KBM-7 (cell line): ENCODE measurements around the gene CCDC134.

ENCODE experiments used
- DNase-seq: peaks from one replicate; pipeline ENCODE4 v3.0.0-alpha.2; 2015
- in situ Hi-C: fragments of 300-500 bp; cut with MboI; formaldehyde crosslinking; loops from 2 replicates; pipeline ENCODE4 v1.14.3; 2020; ENCODE audit warnings: low sequenced_read_pairs, low pct_unique_long_range_greater_than_20kb, mixed read lengths

Gene CCDC134

DNA sequence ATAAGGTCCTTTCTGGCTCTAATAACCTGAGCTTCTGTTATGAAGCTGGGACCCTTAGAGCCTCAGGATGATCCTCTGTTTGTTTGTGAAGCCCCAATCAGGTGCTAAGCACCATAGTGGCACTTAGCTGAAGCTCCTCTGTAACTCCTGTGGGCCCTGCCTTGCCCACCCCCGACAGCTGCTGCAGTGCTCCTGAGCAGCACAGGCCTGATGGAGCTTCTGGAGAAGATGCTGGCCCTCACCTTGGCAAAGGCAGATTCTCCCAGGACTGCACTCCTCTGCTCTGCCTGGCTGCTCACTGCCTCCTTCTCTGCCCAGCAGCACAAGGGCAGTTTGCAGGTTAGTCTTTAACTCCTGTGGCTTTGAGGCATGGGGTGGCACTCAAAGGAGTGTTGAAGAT, 19.0 kb upstream of the CCDC134 start:
- no peak for DNase-seq
- in situ Hi-C loops, result no loop called here

DNA sequence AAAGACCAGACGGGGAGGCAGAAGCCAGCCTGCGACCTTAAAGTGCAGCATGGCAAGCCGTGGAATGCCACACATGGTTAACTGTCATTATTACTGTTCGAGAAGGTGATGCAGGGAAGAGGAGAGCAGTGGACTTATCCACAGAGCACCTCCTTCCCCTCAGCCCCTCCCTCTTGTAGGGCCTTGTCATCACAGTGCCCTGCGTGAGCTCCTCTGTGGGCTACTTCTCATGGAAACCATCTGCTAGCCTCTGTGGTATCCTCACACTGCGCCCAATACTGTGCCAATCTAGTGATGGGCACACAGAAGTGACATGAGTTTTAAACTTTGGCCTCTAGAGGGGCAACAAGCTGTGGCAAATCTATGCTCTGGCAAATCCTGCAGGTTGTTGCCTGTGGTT, 18.2 kb upstream of the CCDC134 start:
- in situ Hi-C loops, result no loop called here
- DNase-seq, result no peak

DNA sequence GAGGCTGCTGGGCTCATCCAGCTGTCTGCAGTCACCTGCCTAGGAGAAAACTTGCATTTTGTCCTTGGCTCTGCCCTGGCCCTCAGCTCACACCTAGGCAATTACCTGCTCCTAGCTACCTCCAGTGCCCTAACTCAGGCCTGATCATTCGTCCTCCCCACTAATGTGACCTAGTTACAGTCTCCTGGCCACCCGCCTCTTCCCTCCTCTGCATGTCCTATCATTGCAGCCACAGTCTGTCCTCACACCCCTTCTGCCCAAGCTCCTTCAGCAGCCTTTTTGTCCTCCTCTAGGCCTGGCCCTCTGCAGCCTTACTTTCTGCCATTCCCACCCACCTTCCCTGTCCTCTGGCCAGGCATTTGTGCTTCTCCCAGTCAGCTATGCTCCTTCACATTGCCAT, 17.7 kb upstream of the CCDC134 start:
- no peak for DNase-seq
- in situ Hi-C loops, result no loop called here

DNA sequence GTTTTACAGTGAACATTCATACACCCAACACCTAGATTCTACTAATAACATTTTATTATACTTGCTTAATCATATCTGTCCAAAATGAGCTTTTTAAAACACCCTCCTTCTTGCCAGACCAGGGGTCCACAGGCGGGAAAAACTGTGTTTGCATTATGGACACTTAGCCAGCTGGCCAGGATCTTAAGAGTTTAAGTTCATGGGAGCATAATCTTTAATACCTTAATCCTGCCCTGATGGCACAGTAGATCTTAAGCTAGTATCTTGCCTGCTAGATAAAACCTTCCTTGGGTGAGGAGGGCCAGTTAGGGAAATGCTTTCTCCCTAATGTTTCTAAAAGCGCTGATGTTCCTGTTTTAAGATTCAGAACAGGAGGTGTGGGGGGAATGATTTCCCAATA, 13.1 kb upstream of the CCDC134 start:
- in situ Hi-C loops, result no loop called here
- no peak for DNase-seq

DNA sequence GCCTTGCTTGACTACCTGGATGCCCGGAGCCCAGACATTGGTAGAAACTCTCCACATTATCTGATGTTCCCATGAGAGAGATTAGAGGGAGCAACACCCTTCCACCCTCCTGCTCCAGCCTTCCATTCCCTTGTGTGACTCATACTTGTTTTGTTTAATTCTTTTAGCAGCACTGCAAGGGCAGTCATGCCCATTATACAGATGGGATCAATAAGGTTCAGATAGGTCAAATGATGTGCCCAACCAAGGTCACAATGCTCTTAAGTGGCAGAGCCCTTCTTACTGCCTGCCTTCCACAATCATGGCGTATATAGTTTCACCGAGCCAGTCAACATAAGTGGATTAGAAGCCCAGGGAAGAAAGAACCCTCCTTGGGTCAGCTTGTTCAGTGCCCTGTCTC, 6.6 kb upstream of the CCDC134 start:
- in situ Hi-C loops, result no loop called here
- no peak for DNase-seq

DNA sequence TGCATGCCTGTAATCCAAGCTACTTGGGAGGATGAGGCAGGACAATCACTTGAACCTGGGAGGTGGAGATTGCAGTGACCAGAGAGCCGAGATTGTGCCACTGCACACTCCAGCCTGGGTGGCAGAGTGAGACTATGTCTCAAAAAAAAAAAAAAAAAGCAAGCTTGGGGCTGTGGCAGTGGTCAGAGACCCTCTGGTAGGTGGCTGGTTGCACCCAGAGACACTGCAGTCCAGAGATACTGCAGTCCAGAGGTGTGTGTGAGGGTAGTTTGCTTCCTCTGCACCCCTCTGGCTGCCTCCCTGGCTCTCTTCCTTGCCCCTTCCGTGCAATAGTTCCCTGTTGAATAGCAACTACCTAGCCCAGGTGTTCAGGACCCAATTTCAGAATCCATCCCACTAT, 1.7 kb upstream of the CCDC134 start:
- DNase-seq, result no peak
- in situ Hi-C loops, result no loop called here

DNA sequence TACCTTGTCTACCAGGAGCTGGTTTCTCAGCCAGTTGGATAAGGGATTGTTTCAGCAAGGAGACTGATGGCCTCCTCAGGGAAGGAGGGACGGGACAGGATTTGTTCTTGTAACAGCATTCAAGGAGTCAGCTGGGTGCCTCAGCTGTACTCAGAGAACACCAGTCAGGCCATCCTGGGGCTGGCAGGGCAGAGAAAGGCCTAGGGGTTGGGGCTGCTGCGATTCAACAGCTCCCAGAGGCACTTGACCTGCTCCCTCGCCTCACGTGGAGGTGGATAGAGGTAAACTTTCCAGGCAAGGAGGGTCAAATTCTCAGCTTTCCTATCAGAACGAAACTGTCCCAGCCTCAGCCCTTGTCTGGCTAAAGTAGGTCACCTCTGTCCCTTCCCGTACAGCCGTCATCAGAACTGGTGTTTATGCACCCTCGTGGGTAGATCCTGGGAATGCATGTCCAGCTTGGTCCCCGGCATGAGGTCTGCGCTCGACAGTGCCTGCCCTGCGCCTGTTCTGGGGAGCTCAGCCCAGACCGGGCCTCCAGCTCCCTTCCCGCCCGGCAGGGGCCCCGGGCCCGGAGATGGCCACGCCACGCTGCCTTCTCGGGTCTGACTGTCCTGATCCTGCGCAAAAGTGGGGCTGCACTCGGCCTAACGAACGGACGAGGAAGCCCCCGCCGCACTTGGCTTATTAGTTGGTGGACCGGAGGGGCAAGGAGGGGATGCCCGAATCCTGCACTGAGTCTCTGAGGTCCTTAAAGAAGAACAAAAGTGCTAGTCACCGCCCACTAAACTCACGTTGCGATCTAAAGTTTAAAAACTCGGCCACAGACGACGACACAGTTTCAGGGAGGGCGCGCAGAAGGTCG, 762 bp upstream of the CCDC134 start:
- DNase-seq, result no peak
- in situ Hi-C loops, result no loop called here

DNA sequence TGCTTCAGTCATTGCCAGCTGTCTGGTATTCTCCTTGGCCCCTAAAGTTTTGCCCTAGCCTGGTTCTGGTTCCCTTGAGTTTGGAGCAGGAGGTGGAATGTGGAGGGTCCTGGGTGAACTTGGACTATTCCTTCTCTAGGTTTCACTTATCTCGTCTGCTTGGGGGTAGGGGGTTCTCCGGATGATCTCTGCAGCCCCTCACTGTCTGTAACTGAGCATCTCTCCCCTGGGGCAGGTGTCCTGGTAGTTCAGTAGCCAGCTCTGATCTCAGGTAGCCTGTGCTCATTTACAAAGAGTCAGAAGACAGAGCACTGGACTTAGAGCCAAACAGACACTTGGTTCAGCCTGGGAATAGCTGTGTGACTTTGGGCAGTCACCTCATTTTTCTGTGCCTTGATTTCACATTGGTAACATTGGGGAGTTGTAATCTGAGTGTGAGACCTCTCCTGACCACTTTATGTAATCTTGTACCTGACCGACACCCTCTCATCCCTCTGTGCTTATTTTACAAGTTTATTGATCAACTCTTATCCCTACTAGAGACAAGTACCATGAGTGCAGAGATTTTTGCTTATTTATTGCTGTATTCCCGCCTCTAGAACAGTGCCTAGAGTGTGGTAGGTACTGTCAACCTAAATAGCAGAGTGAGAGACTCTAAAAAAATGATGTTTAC, 804 bp downstream of the CCDC134 start:
- in situ Hi-C loops, result no loop called here

DNA sequence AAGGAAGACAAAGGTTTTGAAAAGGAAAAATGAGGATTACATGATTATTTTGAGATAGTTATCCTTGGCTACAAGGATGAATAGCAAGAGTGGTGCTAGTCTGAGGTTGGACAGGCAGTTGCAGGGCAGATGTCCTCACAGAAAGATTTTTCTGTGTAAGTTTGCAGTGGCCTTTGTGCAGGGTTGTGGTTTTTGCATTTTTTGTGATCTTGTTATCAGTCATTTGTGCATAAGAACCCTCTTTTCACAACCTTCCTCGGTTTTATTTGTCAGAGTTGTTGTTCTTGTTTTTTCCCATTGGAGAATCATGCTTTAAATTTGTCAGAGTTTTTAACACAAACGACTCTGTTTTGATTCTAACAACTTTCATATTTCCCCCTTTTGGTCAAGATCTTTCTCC, 1.4 kb downstream of the CCDC134 start:
- in situ Hi-C loops, result no loop called here
- DNase-seq, result no peak

More for the DNA sequence above, 804 bp downstream of the CCDC134 start:
- no peak for DNase-seq

DNA sequence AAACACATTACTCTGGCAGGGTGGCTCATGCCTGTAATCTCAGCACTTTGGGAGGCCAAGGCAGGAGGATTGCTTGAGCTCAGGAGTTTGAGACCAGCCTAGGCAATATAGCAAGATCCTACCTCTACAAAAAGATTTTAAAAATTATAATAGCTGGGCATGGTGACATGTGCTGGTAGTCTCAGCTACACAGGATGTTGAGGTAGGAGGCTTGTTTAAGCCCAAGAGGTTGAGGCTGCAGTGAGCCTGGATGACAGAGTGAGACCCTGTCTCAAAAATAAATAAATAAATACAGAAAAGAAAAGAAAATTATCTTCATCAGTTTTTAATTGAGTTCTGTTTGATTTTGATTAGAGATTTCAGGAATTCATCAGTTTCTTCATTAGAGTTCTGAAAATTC, 5.2 kb downstream of the CCDC134 start:
- in situ Hi-C loops, result no loop called here
- DNase-seq, result no peak

DNA sequence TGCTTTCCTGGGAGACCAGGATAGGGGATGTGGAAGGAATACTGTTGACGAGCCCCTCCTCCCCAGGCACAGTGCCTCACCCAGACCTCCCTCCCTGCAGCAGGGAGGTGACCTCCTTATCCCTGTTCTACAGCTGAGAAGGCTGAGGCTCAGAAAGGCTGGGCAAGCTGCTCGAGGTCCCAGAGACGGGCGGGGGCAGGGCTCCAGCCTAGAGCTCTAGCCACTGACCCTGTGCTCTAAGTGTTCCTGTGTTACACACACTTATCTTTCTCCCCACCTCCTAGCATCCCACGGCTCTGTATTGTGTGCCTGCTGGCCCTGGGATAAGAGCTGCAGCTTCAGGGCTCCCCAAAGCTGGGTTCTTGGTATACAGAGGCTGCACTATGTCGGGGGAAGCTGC, 7.9 kb downstream of the CCDC134 start:
- in situ Hi-C loops, result no loop called here
- DNase-seq, result no peak

DNA sequence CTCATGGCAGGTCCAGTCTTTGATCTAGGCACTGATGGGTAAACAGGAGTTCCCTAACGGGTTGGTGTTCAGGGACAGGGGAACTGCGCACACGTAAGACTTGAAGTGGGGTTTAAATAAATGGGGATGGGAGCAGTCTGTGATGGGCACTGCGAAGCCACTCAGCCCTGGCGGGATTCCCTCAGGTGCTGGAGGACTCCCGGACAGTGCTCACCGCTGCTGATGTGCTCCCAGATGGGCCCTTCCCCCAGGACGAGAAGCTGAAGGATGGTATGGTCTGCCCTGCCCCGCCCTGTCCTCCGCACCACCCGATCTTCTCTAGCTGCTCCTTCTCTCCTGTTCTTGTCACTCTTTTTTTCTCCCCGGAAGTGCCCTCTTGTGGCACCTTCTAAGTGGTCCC, 9.5 kb downstream of the CCDC134 start:
- DNase-seq, result no peak
- in situ Hi-C loops, result no loop called here

DNA sequence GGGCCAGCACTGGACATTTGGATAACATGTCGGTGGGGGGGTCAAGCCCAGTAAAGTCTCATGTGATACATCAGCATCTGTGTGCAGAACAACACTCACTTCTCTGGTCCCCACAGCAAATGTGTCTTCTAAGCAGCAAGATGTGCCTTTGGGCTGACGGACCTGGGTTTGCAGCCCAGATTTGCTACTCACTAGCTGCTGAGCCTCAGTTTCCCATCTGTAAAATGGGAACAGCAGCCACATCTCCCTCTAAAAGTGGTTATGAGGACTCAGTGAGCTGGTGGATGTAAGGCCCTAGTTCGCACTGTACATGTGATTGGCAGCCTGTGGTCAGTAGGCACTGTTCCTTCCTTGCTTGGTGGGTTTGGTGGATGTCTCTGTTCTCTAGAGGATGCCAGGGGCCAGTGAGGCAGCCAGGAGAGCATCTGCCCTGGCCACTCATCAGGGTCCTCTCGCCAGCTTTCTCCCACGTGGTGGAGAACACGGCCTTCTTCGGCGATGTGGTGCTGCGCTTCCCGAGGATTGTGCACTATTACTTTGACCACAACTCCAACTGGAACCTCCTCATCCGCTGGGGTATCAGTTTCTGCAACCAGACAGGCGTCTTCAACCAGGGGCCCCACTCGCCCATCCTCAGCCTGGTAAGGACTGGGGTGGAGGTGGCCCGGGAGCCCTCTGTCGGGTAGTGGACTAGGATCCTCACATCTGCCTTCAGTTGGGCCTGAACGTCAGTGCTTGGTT, 12.5 kb downstream of the CCDC134 start:
- in situ Hi-C loops, result no loop called here
- DNase-seq, result no peak

DNA sequence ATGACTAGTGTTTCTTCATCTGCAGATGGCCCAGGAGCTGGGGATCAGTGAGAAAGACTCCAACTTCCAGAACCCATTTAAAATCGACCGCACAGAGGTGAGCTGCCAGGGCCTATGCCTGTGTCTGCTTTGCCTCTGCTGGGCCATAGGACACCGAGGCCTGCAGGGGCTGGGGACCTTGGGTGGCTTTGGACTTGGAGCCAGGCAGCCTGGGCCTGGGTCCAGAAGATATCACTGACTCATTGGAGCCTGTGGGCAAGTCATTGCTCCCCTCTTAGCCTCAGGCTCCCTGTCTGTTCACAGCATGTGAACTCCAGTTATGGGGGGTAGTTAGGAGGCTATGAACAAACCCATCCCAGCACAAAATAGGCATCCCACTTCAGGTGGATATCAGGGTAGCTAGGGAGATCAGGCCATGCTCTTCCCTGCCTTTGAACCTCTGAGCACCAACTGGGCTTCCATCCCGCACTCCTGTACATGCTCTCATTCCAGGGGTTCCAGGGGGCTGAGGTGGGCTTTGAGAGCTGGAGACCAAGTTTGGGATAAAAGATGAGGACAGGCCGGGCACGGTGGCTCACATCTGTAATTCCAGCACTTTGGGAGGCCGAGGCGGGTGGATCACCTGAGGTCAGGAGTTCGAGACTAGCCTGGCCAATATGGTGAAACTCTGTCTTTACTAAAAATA, 13.4 kb downstream of the CCDC134 start:
- no peak for DNase-seq
- in situ Hi-C loops, result no loop called here

DNA sequence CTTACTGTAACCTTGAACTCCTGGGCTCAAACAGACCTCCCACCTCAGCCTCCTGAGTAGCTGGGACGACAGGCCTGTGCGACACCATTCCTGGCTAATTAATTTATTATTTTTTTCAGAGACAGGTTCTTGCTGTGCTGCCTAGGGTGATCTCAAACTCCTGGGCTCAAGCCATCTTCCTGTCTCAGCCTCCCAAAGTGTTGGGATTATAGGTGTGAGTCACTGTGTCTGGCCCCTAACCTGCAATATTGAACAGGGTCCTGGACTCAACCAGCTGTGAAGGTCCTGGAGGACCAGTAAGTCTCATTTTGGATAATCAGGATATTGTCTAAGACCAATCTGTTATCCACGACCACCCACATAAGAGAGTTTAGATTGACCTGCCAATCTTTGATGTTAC, 15.2 kb downstream of the CCDC134 start:
- no peak for DNase-seq
- in situ Hi-C loops, result no loop called here

DNA sequence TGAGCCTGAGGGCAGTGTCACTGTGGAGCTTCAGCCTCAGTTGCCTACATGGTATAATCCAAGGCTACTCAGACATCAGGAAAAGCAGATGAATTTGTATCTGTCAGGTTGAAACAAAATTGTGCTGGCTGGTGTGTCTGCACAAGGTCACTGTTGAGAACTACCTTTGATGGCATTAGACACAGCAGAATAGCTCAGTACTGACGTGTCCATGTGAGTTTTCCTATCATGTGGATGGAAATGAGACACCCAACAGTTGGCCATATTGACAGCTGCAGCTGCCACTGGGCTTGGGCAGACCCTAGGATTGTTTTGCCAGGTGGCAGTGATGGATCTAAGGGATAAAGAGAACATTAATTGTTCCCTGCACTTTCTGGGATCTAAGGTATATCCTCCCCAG, 15.8 kb downstream of the CCDC134 start:
- in situ Hi-C loops, result no loop called here
- no peak for DNase-seq

DNA sequence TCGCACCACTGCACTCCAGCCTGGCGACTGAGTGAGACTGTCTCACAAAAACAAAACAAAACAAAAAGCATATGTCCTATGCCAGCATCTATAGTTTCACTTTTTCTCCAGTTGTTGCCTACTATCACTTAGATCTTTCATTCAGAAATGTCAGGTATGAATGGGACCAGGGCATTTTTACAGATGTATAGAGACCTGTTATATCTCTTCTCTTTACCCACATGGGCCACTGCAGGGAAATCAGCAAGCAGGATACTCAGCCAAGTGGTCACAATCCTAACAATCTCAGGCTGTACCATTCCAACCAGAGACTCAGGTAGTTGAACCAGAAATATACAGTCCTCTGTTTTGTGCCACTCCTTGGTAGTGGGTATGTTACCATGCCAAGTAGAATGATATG, 16.4 kb downstream of the CCDC134 start:
- in situ Hi-C loops, result no loop called here
- no peak for DNase-seq

DNA sequence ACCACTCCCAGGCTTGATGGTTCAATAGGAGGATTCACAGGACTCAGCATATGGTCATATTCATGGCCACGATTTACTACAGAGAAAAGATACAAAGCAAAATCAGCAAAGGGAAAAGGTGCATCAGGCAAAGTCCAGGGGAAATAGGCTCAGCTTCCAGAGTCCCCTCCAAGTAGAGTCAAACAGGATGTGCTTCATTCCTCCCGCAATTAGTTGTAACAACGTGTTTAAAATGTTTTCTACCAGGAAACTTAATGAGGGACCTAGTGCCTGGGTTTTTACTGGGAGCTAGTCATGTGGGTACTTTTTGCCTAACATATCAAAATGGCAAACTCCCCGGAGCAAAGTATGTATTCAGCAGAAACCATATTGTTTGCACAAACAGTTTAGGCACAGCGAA, 17.5 kb downstream of the CCDC134 start:
- in situ Hi-C loops, result no loop called here
- no peak for DNase-seq

DNA sequence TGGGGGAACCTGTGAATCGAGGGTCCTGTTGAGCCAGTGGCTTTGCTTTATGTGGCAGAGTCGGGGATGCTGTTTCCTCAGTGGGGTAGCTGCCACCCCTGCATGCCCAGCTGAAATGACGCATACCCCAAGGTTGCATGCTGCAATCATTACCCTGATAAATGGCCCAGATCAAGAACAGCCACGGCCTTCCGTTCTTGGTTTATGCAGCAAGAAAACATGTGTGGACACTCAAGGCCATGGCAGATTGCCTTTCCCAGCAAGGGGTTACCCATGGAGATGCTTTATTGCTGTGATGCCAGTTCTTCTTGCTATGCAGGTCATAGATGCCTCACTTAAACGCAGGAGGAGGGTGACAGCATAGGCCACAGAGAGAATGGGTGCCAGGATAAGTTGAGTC, 18.1 kb downstream of the CCDC134 start:
- no peak for DNase-seq
- in situ Hi-C loops, result no loop called here

DNA sequence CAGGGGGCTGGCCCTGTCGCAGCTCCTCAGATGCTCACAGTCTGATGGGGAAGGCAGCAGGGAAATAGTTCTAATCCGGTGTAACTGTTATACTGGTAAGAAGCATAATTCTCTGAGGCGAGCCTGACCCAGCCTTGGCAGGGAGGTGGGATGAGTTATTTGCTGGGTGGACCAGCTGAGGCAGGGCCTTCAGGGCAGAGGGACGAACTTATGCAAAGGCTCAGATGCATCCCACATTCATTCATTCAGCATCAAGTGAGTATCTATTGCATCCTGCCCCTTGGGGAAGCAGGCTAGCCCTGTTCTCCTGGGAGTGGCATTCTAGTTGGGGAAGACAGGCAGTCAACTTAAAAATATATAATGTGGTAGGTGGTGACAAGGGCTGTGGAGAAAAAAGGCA, 18.8 kb downstream of the CCDC134 start:
- no peak for DNase-seq
- in situ Hi-C loops, result no loop called here
